Activated CD4-positive, alpha-beta T cell treated with anti-CD3 and anti-CD28 coated beads, Interleukin-10, Interleukin-2, amounts not matched to agents 100 ng/mL and 50 ng/mL, durations not matched to agents 16 hours and 8 hours (primary cell): ENCODE results near the gene CAPZA1.
A peak's percentile ranks its signal among the peaks of the same experiment; 100 is the strongest.

Experiments
- DNase-seq: peaks from one replicate; pipeline ENCODE4 v3.0.0-alpha.2; 2020

CAPZA1 gene

DNA sequence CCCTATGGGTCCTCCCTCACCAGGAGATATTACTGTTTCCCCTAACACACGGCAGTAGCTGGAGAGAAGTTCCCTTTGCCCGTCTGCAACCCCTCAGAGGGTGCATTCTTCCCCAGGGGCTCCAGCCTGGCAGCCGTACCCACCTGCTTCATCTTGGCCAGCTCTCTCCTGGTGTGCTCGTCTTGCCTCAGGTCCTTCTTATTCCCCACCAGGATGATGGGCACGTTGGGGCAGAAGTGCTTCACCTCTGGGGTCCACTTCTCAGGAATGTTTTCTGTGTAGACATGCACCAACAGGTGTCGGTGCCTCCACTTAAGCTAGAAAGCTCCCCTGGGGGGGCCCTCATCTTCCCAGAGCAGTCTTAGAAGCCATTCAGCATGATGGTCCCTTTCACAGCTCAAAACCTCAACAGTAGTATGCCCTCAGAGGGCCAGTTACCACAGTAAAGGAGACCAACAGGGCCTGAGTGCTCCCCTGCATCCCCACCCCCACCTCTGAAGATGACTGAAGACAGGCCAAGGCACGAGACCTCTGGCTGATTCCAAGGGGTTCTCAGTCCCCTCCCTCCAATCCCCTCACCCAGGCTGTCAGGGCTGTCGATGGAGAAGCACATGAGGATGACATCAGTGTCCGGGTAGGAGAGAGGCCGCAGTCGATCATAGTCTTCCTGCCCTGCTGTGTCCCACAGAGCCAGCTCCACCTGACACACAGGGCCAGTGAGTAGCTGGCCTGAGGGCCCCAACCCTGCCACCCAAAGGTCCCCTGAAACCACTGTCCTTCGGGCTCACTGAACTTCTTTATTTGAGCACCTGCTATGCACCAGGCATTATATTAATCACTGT, 83.0 kb downstream of the CAPZA1 start:
- no peak for DNase-seq

DNA sequence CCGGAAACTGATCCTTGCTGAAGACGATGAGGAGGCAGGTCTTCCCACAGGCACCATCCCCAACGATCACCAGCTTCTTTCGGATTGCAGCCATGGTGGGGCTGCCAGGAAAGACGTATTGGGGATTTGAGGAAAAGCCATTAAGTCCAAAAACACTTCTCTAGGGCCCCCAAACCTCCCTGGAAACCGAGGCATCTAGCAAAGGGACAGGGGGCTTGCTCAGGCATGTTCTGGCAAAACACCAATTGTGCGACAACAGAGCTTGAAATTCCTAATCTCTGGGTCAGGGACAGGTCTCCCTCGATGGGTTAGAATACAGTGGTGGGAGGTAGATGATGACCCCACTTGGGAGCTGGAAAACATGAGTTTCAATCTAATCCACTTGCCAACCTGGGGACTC, 84.1 kb downstream of the CAPZA1 start:
- DNase-seq: no peak

DNA sequence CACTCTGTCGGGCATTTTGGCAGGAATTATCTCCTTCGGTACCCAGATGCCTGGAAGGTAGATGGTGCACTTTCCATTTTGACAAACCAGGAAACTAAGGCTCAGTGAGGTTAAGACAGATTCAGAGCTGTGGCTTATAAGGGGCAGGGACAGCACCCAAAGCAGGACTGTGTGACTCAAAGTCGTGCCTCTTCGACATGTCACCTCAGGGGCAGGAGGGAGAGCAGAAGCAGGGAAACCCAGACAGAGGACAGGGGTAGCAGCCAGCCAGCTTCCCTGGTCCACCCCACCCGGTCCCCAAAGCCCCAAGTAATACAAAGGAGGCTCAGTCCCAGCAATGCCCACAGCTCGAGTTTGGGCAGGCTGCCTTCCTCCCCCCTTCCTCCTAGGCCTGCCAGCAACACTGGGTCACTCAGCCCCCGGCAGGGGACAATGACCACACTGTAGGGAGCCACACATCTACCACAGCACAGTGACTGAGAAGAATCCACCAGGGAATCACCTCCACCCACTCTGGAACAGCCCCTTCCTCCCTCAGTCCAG, 84.8 kb downstream of the CAPZA1 start:
- DNase-seq: peak; percentile 46

DNA sequence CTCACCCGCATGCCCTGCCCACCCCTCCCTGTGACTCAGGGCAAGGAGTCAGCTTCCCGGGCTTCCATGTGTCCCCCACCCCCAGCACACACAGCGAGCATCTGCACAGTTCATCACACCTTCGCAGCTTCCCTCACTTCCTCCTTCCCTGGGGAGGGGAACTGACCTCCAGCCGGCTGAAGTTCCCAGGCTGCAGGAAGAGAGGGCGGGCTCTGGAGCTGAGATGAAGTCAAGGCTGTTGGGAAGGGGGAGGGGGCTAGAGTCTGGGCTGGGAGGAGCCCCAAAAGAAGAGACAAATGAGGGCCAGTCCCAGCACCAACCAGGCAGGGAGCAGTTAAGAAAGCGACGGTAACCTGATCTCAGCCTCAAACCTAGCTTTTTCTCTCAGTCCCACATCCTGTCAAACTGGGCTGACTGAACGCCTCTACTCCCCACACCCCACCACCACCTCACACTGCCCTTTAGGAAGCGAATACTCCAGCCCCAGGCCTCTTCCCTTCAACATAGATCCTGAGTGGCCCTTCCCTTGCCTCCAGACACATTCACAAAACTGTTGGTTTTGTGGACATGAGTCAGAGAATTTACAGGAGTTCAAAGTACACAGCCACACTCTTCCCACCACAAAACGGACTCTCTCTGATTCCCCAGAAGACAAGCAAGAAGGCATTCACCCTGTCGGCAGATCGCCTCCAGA, 85.4 kb downstream of the CAPZA1 start:
- peak; percentile 81 for DNase-seq

DNA sequence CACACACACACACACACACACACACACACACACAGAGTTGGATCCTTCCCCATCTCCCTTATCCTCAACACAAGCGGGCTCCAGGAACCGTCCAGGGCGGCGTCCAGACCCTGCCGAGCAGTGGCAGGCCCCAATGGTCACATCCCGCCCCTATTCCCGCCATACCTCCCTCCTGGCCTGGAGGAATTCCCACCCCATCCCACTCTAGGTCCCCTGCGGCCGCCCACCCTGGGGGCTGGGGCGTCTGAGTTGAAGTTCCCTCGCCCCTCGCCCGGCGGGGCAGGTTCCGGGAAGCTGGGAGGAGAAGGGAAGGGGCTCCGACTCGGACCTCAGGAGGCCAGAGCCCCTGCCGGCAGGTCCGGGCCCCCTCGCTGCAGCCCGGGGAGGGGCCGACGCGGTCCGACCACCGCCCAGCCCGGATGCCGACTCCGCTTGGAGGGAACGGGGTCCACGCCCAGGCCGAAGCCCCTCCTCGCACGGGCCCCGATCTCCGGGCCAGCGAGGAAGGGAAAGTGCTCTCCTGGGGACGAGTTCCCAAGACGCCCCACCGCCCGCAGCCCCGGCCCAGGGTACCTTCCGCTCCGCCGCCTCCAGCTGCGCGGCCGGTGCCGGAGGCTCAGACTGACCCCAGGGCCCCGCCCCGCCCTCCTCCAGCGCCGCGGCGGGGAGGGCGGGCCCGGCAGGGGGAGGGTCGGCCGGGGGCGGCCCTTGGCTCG, 87.0 kb downstream of the CAPZA1 start, which contains the start of gene RHOC:
TSS of gene RHOC (minus strand) at position 623 of the 716 bp plus-strand sequence. CDS start 3,328 bp downstream, outside the sequence.
- DNase-seq: peak; percentile 56

DNA sequence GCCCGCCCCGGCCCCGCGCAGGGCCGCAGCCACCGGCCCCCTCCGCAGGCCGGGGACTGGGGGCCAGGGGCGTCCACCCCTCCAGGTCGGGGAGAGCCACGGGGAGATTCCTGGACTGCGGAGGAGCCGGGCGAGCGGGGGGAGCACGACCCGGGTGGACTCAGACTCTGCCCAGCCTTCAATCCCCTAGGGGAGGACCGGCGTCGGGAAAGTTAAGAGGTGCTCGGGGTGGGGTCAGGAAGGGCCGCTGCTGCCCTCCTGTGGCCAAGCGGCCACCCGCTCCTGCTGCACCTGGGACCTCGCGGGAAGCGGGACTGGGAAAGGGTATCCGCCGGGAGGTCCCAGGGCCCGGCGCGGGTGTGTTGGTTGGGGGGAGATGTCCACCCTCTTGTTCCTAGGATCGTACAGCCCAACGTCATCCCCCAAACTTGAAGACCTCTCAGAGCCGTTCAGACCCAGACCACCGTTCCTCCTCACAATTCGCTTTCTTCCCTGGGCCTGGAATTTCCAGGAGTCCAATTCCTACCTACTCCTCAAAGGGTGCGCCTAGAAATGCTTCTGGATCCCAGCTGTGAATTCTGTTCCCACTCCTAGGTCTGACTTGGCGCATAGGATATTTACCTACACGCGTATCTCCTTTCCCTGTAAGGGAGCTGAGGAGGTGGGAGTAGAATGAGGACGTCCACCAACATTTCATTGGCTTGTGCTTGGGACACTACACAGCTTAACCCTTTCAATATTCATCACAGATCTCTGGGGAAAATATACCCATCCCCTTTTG, 87.8 kb downstream of the CAPZA1 start:
- DNase-seq: peak; percentile 77

DNA sequence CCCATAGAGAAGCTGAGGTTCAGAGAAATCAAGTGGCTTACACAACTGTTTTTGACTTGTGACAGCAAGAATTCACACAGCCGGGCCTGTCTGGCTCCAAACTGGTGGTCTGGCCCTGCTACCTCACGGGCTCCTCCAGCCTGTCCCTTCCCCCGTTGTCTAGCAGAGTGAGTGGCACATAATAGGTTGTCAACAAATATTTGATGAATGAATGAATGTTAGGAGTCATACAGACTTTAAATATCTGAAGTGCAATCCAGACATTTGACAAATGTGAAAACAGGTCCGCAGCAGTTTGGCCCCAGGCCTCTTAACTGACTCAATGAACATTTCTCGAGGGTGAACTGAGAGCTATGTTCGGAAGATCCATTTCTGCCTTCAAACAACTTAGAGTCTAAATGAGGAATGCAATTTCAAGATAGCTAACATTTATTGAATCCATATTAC, 88.4 kb downstream of the CAPZA1 start:
- no peak for DNase-seq

DNA sequence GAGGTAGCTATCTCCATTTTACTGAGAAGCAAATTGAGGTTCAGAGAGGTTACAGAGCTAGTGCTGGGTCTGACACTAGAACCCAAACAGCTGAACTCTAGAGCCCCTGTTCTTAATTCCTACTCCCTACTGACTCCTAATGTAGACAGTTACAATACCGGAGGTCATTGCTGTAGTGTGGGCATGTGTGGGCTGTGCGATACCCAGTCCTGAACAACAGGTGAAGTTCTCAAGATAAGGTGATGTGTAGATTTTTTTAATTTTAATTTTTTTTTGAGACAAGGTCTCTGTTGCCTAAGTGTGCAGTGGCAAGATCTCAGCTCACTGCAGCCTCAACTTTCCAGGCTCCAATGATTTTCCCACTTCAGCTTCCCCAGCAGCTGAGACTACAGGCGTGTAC, 88.9 kb downstream of the CAPZA1 start:
- DNase-seq: no peak

DNA sequence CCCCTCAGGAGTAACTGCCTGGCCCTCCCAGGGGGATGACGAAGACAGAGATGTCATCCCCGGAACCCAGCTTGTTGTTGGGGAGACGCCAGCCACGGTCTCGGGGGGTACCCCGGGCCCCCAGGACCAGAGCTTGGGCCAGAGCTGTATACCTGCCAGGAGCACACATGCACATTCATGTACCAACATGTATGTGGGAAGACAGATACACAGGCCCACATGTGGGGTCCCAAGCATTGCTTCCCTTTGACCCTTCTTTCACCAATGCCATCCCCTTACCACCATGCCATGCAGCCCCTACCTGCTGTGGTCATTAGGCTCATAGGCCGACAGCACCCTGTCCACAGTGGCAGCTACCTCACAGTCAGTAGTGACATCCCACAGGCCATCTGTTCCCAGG, 90.5 kb downstream of the CAPZA1 start:
- DNase-seq: no peak

DNA sequence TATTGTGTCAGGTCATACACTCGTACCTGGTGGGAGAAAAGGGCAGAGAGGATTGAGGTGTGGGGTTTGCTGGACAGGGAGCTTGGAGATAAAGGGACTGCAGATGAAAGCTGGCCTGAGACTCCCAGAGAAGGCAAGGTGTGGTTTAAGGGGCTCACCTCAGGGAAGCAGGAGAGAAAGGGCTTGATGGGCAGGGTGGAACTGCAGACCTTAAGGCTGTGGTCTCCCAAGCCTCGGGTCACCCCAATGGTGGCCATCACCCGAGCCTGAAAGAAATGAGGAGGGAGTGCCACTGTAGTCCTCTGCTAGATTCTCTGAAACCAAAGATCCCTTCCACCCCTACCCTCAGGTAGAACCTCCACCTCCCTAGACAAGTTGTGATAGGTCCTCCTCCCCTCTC, 91.0 kb downstream of the CAPZA1 start:
- DNase-seq: no peak

DNA sequence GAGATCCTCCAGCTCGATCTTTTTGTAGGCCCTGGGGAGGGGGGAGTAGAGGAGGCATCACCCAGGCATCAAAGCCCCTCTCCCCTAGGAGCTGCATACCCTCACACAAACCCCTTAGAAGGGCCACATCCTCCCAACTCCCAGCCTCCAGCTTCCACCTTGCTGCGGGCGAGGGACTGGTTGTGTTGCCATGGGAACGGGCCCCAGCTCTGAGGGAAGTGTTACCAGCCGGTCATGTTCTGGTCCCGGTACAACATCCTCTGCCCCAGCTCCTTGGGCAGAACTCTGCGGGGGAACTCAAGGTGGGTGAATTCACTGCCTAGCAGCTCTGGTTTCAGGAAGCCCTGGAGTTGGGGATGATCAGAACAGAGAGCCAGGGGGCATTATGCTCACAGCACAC, 91.4 kb downstream of the CAPZA1 start:
- DNase-seq: no peak

DNA sequence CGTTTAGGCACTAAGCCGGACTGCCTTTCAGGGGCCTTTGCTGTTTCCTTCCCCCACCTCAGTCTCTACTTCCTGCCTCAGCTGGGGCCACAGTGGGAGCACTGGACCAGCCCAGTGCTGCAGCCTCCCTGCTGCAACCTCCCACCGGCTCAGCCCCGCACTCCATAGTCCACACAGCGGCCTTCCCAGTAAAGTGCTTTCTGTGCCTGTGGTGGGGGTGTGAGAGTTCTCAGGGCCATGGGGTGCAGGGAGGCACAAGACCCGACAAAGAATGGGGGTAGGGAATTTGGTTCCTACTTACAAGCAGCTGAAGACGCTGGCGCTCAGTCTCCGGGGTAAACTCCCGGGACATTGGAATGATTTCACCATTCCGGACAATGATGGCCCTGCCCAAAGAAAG, 92.0 kb downstream of the CAPZA1 start:
- no peak for DNase-seq

DNA sequence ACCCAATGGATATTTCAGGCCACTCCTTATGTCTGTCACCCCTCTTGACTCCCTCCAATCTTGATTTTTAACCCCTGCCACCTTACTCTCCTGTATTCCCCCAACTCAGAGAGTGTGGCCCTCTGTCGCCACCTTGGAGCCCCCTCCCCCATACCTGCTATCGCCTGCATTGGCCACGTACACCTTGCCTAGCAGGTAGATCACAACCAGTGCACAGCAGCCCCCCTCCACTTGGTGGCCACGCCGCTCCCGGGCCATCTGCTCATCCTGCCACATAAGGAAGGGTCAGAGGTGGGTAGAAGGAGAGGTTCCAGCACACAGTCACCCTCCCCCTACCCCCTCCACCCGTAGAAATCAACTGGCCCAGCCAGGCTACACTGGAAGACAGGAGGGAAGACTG, 92.6 kb downstream of the CAPZA1 start:
- no peak for DNase-seq

DNA sequence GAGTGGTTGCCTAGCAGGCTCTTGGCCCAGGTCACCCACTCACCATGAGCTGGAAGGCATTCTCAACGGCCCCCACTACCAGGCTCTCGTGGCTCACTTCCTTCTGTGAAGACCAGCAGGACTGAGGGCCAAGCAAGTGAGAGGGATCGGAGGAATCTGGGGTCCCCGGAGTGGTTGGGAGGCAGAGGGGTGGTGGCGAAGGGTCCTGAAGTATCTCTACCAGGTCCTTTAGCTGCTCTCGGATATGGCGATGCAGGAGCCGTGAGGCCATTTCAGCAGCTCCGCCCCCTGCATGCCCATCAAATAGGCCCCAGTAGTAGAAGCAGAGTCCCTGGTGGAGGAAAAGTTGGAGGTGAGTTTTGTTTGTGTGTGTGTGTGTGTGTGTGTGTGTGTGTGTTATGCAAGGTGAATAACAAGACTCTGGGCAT, 93.1 kb downstream of the CAPZA1 start:
- no peak for DNase-seq

DNA sequence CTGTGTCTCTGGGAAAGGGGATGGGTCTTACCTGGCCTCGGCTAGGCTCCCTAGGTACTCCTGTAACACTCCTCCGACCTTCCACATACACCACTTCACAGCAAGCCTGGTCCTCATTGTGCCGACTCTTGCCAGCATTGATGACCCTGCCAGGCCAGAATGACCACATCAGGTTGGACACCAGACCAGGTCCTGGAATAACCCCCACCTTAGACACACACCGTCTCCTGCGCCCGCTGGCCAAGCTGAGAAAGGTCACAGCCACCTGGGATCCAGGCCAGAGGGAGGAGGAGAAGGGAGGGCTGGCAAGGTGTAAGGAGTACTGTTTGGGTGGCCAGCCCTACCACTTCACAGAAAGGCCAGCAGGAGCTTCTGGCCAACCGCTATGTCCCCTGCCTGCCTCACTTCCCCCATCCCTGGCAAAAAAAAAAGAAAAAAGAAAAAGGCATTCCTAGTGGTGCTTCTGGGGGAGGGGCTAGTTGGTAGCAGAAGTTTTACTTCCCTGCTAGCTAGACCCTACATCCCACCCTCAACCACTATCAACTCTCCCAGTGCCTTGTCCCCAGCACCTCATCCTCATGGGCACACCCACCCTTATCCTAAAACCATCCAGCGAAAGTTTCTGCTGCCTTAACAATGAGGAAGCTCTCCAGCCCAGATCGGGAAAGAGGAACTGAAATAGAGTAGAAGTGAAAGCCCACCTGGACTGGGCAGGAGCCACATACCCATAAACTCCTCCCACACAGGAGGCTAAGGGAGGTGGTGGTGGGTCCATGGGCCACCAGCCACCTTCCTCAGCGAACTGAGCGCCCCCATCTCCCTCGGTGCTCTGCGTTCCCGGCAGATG, 94.1 kb downstream of the CAPZA1 start:
- DNase-seq: no peak

DNA sequence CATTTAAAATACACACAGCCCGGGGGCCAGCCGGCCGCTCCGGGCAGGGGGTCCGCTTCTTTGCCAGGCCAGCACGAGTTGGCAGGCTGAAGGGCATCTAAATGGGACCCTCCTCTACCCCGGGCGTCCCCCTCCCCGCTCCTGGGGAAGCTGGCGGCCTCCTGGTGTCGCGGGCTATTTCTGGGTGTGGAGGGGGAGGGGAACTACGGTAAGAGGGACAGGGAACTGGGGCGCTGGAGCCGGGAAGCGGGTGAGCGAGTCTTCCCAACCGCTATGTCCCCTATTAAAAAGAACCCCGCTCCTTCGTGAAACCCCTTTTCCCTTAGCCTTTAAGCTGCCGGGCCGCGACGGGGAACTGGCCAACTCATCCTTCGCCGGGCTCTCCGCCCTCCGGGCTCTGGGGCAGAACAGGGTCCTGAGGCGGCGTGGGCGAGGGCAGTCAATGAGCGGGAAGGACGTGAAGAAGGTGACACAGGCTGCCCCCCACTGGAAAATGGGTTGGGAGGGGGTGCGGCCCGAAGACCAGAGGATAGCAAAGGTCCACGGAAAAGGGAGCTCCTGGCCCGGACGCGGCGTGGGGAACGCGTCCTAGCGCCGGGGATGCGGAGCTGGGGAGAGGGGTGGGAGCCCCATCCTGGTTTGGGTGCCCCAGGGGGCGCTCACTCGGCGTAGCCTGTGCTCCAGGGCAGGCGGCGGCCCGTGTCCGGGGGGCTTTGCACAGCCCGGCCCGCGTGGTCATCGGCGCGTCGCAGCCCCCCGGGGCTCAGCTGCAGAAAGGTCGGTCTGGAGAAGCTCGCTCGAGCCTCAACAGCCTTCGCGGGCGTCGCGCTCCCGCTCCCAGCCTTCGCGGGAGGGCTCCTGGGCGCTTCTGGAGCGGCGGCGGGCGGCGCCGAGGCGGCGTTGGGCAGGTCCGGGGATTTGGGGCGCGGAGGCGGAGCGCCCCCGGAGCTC, 95.0 kb downstream of the CAPZA1 start:
- DNase-seq: no peak

DNA sequence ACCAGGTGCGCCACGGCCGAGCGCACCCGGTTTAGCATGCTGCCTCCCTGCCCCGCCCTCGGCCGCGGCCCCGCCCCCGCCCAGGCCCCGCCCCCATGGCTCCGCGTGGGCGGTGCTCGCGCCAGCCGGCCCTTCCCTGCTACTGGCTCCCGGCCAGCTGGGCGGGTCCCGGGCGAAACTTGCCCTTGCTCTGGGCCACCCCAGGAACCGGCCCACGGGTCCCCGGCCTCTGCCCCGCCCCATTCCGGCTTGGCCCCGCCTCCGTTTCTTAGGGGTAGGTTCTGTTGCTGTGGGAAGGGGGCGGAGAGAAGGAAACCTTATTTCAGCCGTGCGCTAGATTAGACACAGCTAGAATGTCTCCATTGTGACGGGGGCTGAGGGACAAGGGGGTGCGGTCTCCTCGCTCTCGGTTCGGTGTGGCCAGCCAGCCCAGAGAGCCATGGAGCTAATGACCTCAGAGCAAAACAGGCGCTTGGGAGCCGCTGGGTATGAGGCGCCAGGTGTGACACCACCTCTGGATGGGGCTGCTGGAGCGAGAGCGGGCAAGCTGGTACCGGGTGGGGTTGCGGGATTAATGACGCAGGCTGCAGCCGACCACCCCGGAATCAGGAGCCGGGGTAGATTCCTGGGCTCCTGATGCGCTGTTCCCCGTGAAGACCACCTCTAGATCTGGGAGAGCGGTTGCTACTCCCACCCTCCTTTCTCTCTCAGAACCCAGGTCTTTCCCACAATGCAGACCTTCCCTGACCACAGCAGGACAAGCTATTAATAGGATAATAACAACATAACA, 95.8 kb downstream of the CAPZA1 start, which contains the start of gene PPM1J:
TSS of gene PPM1J (minus strand) at position 69 of the 790 bp plus-strand sequence. CDS start at position 38, 31 bp downstream.
- peak; percentile 97 for DNase-seq

DNA sequence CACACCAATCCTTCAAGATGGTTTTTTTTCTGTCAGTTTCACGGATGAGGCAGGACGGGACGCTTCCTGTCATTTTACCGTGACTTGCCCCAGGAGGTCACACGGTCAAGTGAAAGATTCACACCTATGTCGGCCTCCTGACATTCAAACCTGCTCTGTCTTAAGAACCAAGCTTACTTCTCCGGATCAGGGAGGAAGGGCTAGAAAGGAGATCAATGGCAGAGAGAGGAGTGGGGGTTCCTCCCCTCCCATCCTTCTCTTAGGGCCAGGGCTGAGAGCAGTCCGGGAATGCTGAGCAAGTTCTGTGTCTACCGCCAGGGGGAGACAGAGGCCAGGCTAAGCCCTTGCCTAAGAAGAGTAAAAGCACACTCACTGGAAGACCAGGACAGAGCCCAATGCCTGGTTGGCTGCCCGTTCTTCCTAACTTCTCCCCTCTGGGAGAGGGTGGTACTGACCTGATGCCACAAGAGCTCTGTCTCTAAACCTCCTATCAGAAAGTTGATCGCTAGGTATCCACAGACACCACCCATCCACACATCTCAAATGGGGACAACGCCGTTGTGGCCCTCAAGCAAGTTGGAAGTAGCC, 96.6 kb downstream of the CAPZA1 start:
- peak; percentile 82 for DNase-seq
